ACC112 (cell line): ENCODE measurements around the gene CRYGC.
"Not testable (repeated sequence)": the region's sequence is repeated elsewhere in the genome, so short reads cannot be mapped to it uniquely, and the experiment has no call there.

Source experiments
- H2AFZ ChIP-seq: fragments of 200-600 bp; sonication (generic); one replicate; pipeline ENCODE4 v1.6.0; 2017; ENCODE audit warnings: antibody characterized with exemption, low read length; ENCODE audit not compliant: unreplicated experiment
- H3K27ac ChIP-seq: fragments of 200-600 bp; sonication (generic); 2 replicates; pipeline ENCODE4 v1.5.1; 2014; ENCODE audit warnings: low read depth, mild to moderate bottlenecking, antibody characterized with exemption, low read length, moderate library complexity
- H3K27me3 ChIP-seq: fragments of 200-600 bp; sonication (generic); 2 replicates; pipeline ENCODE4 v1.6.1; 2014; ENCODE audit warnings: mild to moderate bottlenecking, antibody characterized with exemption, low read length, moderate library complexity, mixed read lengths; ENCODE audit not compliant: insufficient read depth
- H3K36me3 ChIP-seq: fragments of 200-600 bp; sonication (generic); 2 replicates; pipeline ENCODE4 v1.6.1; 2016; ENCODE audit warnings: mild to moderate bottlenecking, antibody characterized with exemption, low read length, moderate library complexity, mixed read lengths; ENCODE audit not compliant: insufficient read depth
- H3K4me1 ChIP-seq: fragments of 200-600 bp; sonication (generic); one replicate; pipeline ENCODE4 v1.6.1; 2016; ENCODE audit warnings: low read length, mixed read lengths; ENCODE audit not compliant: insufficient read depth, unreplicated experiment, control insufficient read depth
- H3K4me3 ChIP-seq: fragments of 200-600 bp; sonication (generic); 2 replicates; pipeline ENCODE4 v1.5.1; 2014; ENCODE audit warnings: mild to moderate bottlenecking, low read depth, low read length
- H3K79me2 ChIP-seq: fragments of 200-600 bp; sonication (generic); one replicate; pipeline ENCODE4 v1.6.0; 2016; ENCODE audit warnings: low read length; ENCODE audit not compliant: control insufficient read depth, unreplicated experiment, insufficient read depth

CRYGC gene

GRCh38 chr2:208150956-208151355 is 21.3 kb upstream of the CRYGC start:
- no peaks in the 10 kb centered on the region for H3K79me2 ChIP-seq
- peaks cover 26% of the 10 kb centered on the region; the same call in 1 of the 2 replicates for H3K27me3 ChIP-seq
- H3K27ac ChIP-seq, result no peak overlapping the region
- no peaks in the 10 kb centered on the region for H3K36me3 ChIP-seq
- no peak overlapping the region for H2AFZ ChIP-seq
- no peaks in the 10 kb centered on the region for H3K4me1 ChIP-seq
- H3K4me3 ChIP-seq, result no peak overlapping the region

GRCh38 chr2:208150094-208150493 is 20.5 kb upstream of the CRYGC start:
- Histone ChIP-seq H3K27ac (no peak overlapping the region), H3K4me1 (no peaks in the 10 kb centered on the region), H2AFZ (no peak overlapping the region), H3K79me2 (no peaks in the 10 kb centered on the region), H3K4me3 (no peak overlapping the region), H3K36me3 (no peaks in the 10 kb centered on the region), H3K27me3 (peaks cover 26% of the 10 kb centered on the region; the same call in 1 of the 2 replicates)

- Histone ChIP-seq H3K27me3 (peaks cover 26% of the 10 kb centered on the region; the same call in 1 of the 2 replicates), H3K4me1 (no peaks in the 10 kb centered on the region), H3K79me2 (no peaks in the 10 kb centered on the region), H3K27ac (no peak overlapping the region), H3K4me3 (no peak overlapping the region), H3K36me3 (no peaks in the 10 kb centered on the region), H2AFZ (no peak overlapping the region)
Measured at GRCh38 chr2:208148803-208149202, 19.2 kb upstream of the CRYGC start.

- Histone ChIP-seq H3K79me2 (no peaks in the 10 kb centered on the region), H3K27me3 (peaks cover 26% of the 10 kb centered on the region; the same call in 1 of the 2 replicates), H3K36me3 (no peaks in the 10 kb centered on the region), H3K4me1 (no peaks in the 10 kb centered on the region), H3K27ac (no peak overlapping the region), H2AFZ (no peak overlapping the region), H3K4me3 (no peak overlapping the region)
Measured at GRCh38 chr2:208147759-208148158, 18.1 kb upstream of the CRYGC start.

- Histone ChIP-seq H2AFZ (no peak overlapping the region), H3K4me3 (no peak overlapping the region), H3K4me1 (no peaks in the 10 kb centered on the region), H3K36me3 (no peaks in the 10 kb centered on the region), H3K27ac (no peak overlapping the region), H3K27me3 (peaks cover 26% of the 10 kb centered on the region; the same call in 1 of the 2 replicates), H3K79me2 (no peaks in the 10 kb centered on the region)
Measured at GRCh38 chr2:208147008-208147407, 17.4 kb upstream of the CRYGC start.

- no peak within 1 kb of the TSS for H2AFZ ChIP-seq
- no peaks in the 10 kb centered on the region for H3K79me2 ChIP-seq
- H3K4me1 ChIP-seq, result no peaks in the 10 kb centered on the region
- peaks cover 19% of the 10 kb centered on the region; the same call in 1 of the 2 replicates for H3K27me3 ChIP-seq
- no peaks in the 10 kb centered on the region for H3K36me3 ChIP-seq
- no peak within 1 kb of the TSS for H3K4me3 ChIP-seq
- H3K27ac ChIP-seq, result no peak within 1 kb of the TSS
Measured at GRCh38 chr2:208146006-208146405, 16.4 kb upstream of the CRYGC start, which contains the start of gene CRYGB. TSS of gene CRYGB (minus strand) at chr2:208146158. CDS start at chr2:208146120, 38 bp downstream.

GRCh38 chr2:208142925-208143799 is 13.5 kb upstream of the CRYGC start:
- Histone ChIP-seq H3K27ac (no peak overlapping the region), H3K79me2 (no peaks in the 10 kb centered on the region), H2AFZ (no peak overlapping the region), H3K4me1 (no peaks in the 10 kb centered on the region), H3K36me3 (no peaks in the 10 kb centered on the region), H3K27me3 (0 out of 2 replicates have a peak, but pooled peaks cover 3% of the 10 kb centered on the region), H3K4me3 (no peak overlapping the region)

GRCh38 chr2:208142240-208142924 is 12.8 kb upstream of the CRYGC start:
- Histone ChIP-seq H3K4me3 (no peak overlapping the region), H3K36me3 (no peaks in the 10 kb centered on the region), H3K4me1 (no peaks in the 10 kb centered on the region), H3K27me3 (0 out of 2 replicates have a peak, but pooled peaks cover 3% of the 10 kb centered on the region), H3K27ac (no peak overlapping the region), H3K79me2 (no peaks in the 10 kb centered on the region), H2AFZ (no peak overlapping the region)

GRCh38 chr2:208139447-208139846 is 9.8 kb upstream of the CRYGC start:
- H3K4me1 ChIP-seq, result no peaks in the 10 kb centered on the region
- no peak overlapping the region for H3K4me3 ChIP-seq
- H3K36me3 ChIP-seq, result no peaks in the 10 kb centered on the region
- H2AFZ ChIP-seq, result no peak overlapping the region
- no peak overlapping the region for H3K27ac ChIP-seq
- H3K27me3 ChIP-seq, result no peaks in the 10 kb centered on the region
- no peaks in the 10 kb centered on the region for H3K79me2 ChIP-seq

- not testable (repeated sequence) for H3K4me3 ChIP-seq, H3K27me3 ChIP-seq, H2AFZ ChIP-seq, H3K79me2 ChIP-seq, H3K27ac ChIP-seq, H3K4me1 ChIP-seq, H3K36me3 ChIP-seq
Measured at GRCh38 chr2:208138334-208138733, 8.7 kb upstream of the CRYGC start.
